Lower leg skin (tissue), 3 donors: ENCODE data around the gene TMC2.

Source experiments
- POLR2A ChIP-seq, 2 donors: fragments of 450-650 bp; IDR thresholded peaks; one replicate each; pipeline ENCODE4 v1.6.1; 2016 to 2017; ENCODE audit warnings: antibody characterized with exemption in 2 of 2, mild to moderate bottlenecking in 1 of 2, moderate library complexity in 1 of 2
- TF ChIP-seq, protein P1 (sequence below), 3 donors: fragments of 450-650 bp; IDR thresholded peaks; one replicate each; pipeline ENCODE4 v1.5.1; 2016; ENCODE audit warnings: antibody characterized with exemption in 3 of 3, mild to moderate bottlenecking in 3 of 3, moderate library complexity in 2 of 3

DNA sequence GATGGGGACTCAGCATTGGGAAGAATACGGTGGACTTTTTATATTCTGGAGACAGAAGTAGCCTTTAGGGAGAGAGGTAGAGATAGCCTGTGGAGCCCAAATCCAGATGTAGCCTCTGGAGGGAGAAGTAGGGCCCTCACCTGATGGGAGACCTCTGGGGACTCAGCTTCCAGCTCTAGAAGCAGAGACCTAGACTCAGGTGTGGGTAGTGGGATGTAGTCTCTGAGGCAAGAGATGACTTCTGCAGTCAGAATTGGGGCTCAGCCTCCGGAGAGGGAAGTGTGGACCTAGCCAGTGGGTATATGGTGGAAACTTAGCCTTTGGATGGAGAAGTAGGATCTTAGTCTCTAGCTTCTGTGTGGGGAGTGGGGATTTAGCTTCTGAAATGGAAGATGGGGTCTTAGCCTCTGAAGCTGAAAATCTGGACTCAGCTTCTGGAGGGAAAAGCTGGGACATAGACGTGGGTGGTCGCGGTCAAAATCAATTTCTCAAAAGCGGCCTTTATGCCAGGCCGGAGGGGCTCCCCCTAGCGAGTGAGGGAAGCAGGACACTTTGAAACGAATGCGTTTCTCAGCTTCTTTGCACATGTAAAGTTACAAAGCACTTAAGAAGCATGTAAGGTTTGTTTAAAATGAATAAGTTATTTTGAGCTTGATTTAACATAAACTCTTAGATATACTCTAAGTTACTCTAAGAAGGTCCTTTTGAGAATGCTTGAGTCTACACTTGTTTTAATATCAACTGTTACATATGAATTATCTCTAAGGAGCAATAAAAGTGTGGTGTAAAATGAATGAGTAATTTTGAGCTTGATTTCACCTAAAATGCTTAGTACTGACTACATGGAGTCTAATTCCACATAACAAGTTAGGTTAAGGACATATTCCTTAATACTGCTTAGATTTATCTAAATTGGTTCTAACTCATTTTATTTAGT, 14.7 kb upstream of the TMC2 start:
- TF ChIP-seq POLR2A (IDR thresholded peaks at IDR 0.05) = no peak
- TF ChIP-seq, protein P1, sequence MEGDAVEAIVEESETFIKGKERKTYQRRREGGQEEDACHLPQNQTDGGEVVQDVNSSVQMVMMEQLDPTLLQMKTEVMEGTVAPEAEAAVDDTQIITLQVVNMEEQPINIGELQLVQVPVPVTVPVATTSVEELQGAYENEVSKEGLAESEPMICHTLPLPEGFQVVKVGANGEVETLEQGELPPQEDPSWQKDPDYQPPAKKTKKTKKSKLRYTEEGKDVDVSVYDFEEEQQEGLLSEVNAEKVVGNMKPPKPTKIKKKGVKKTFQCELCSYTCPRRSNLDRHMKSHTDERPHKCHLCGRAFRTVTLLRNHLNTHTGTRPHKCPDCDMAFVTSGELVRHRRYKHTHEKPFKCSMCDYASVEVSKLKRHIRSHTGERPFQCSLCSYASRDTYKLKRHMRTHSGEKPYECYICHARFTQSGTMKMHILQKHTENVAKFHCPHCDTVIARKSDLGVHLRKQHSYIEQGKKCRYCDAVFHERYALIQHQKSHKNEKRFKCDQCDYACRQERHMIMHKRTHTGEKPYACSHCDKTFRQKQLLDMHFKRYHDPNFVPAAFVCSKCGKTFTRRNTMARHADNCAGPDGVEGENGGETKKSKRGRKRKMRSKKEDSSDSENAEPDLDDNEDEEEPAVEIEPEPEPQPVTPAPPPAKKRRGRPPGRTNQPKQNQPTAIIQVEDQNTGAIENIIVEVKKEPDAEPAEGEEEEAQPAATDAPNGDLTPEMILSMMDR (IDR thresholded peaks at IDR 0.05) = peak in 1 of 3 donors; percentile 13
